GM12878 (cell line): ENCODE results near the gene RHOB.

Source experiments
- CHD2 ChIP-seq: IDR thresholded peaks from 2 replicates; pipeline ENCODE4 v1.6.1; 2011; ENCODE audit warnings: low read depth, low read length, improper control_type of control experiment, borderline replicate concordance
- CTCF ChIP-seq, 3 experiments: IDR thresholded peaks in 2 of 3; conservative IDR thresholded peaks in 1 of 3; 2 replicates each; pipeline ENCODE4 v1.5.1; 2011; ENCODE audit warnings: low read depth in 3 of 3, low read length in 3 of 3, mild to moderate bottlenecking in 3 of 3, control low read depth in 2 of 3, moderate library complexity in 2 of 3, inconsistent platforms in 1 of 3, mixed read lengths in 1 of 3; ENCODE audit not compliant: control insufficient read depth in 2 of 3, insufficient read depth in 1 of 3; ENCODE audit errors: extremely low read depth in 1 of 3
- DPF2 ChIP-seq: fragments of 450-650 bp; IDR thresholded peaks from 2 replicates; pipeline ENCODE4 v1.6.1; 2017; ENCODE audit warnings: mild to moderate bottlenecking
- FOS ChIP-seq: IDR thresholded peaks from 3 replicates; pipeline ENCODE4 v1.6.1; 2011; ENCODE audit warnings: borderline replicate concordance; ENCODE audit not compliant: insufficient read length; ENCODE audit errors: extremely low read depth
- MEF2A ChIP-seq: IDR thresholded peaks from 2 replicates; pipeline ENCODE4 v1.6.1; 2011; ENCODE audit warnings: low read depth, mild to moderate bottlenecking, low read length, moderate library complexity; ENCODE audit not compliant: insufficient read depth
- PKNOX1 ChIP-seq: fragments of 450-650 bp; IDR thresholded peaks from 2 replicates; pipeline ENCODE4 v1.6.1; 2016; ENCODE audit warnings: mild to moderate bottlenecking
- POLR2AphosphoS5 ChIP-seq: IDR thresholded peaks from 2 replicates; pipeline ENCODE4 v1.6.1; 2011; ENCODE audit warnings: mild to moderate bottlenecking, low read length, inconsistent platforms
- RAD21 ChIP-seq: IDR thresholded peaks from 2 replicates; pipeline ENCODE4 v1.6.1; 2011; ENCODE audit warnings: mild to moderate bottlenecking, low read depth, low read length, moderate library complexity; ENCODE audit not compliant: insufficient read depth
- SIN3A ChIP-seq: IDR thresholded peaks from 2 replicates; pipeline ENCODE4 v1.6.1; 2012; ENCODE audit warnings: low read depth, low read length, improper control_type of control experiment
- SIX5 ChIP-seq: IDR thresholded peaks from 2 replicates; pipeline ENCODE4 v1.6.1; 2011; ENCODE audit warnings: mild to moderate bottlenecking, low read depth, low read length, moderate library complexity; ENCODE audit not compliant: severe bottlenecking
- SRF ChIP-seq, 2 experiments: IDR thresholded peaks; 2 replicates each; pipeline ENCODE4 v1.6.1; 2011; ENCODE audit warnings: low read depth in 2 of 2, low read length in 2 of 2, mild to moderate bottlenecking in 1 of 2, moderate library complexity in 1 of 2

GRCh38 chr2:20448977-20449306 lies 2.1 kb downstream of the RHOB start:
- no peak for TF ChIP-seq PKNOX1
- no peak for TF ChIP-seq POLR2AphosphoS5
- TF ChIP-seq CTCF (IDR thresholded peaks at IDR 0.05 in 2 of 3, conservative IDR thresholded peaks at IDR 0.05 in 1 of 3; ENCODE audit: control insufficient read depth in 2 of 3, extremely low read depth in 1 of 3, insufficient read depth in 1 of 3, low read depth in 3 of 3, low read length in 3 of 3), result no peak
- no peak for TF ChIP-seq FOS
- TF ChIP-seq SIN3A, result no peak
- TF ChIP-seq SIX5, result no peak
- no peak for TF ChIP-seq RAD21
- TF ChIP-seq MEF2A, result no peak
- TF ChIP-seq DPF2, result no peak
- no peak for TF ChIP-seq CHD2
- no peak for TF ChIP-seq SRF (IDR thresholded peaks at IDR 0.05; ENCODE audit: low read depth in 2 of 2, low read length in 2 of 2)
